Measurements from ENCODE around the gene ESPL1. TPM values are rescaled to one million over a fixed set of nuclear protein-coding genes. Genes with fewer than 3 reads are reported as not detected.

ESPL1 gene
- total RNA-seq (2021; ENCODE audit: unreplicated experiment) (54.6 TPM), Bru-seq, nascent RNA (percentile 73 among the genes with signal in this experiment), BruChase-seq, experiment 1, labeled RNA remaining after a 2-hour chase (percentile 82 among the genes with signal in this experiment), BruChase-seq, experiment 2, labeled RNA remaining after a 6-hour chase (percentile 82 among the genes with signal in this experiment)
- 13.7 TPM for polyA plus RNA-seq (2012; ENCODE audit: insufficient read length)
- long read RNA-seq, full-length matches to known transcripts, result 4 of 56 reads
- long read RNA-seq, partial matches to known transcripts, result 41 of 56 reads
- long read RNA-seq, other reads (novel, unspliced or antisense), result 11 of 56 reads

DNA sequence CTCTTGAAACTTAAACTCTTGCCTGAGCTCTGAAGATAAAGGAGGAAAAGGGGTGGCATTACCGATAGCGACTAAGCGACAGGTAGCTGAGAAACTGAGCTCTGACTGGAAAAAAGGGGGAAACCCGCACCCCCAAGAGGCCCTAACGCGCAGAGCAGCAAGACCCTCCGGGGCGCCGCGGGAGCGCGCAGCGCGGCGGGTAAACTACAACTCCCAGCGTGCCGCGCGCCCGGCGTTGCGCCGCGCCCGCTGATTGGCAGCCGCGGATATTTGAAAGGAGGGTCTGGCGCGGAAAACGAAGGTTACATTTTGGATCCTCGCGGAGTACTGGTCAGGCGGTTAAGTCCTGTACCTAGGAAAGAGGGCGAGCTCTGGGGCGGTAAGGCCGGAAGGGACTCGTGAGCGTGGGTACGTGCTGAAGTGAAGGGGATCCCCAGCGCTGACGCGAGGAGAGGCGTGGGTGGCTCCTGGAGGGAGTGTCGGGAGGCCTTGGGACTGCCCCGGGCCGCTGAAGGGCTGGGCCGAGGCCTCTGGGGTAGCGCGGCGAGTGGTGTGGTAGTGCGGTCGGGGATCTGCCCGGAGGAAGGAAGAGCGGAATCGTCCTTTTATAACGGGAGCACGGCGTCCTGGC, at the start of gene ESPL1:
Gene ESPL1, plus strand, starts transcription at position 301 of the 631 bp plus-strand sequence. CDS start 468 bp downstream, outside the sequence.
- peak within 1 kb of the TSS; percentile 86 for H3K27ac ChIP-seq (ENCODE audit: low read length)
- peak; percentile 95 for ATAC-seq
- TF ChIP-seq TCF7L2 (IDR thresholded peaks at IDR 0.05; ENCODE audit: low read depth, low read length) (no peak), SIN3A (IDR thresholded peaks at IDR 0.05; ENCODE audit: borderline replicate concordance, insufficient read depth, low read depth, low read length) (peak; percentile 98), POLR2AphosphoS5 (IDR thresholded peaks at IDR 0.05; ENCODE audit: low read depth, low read length) (peak; percentile 81), CTCF (IDR thresholded peaks at IDR 0.05) (no peak)
- TF ChIP-seq, protein P1, sequence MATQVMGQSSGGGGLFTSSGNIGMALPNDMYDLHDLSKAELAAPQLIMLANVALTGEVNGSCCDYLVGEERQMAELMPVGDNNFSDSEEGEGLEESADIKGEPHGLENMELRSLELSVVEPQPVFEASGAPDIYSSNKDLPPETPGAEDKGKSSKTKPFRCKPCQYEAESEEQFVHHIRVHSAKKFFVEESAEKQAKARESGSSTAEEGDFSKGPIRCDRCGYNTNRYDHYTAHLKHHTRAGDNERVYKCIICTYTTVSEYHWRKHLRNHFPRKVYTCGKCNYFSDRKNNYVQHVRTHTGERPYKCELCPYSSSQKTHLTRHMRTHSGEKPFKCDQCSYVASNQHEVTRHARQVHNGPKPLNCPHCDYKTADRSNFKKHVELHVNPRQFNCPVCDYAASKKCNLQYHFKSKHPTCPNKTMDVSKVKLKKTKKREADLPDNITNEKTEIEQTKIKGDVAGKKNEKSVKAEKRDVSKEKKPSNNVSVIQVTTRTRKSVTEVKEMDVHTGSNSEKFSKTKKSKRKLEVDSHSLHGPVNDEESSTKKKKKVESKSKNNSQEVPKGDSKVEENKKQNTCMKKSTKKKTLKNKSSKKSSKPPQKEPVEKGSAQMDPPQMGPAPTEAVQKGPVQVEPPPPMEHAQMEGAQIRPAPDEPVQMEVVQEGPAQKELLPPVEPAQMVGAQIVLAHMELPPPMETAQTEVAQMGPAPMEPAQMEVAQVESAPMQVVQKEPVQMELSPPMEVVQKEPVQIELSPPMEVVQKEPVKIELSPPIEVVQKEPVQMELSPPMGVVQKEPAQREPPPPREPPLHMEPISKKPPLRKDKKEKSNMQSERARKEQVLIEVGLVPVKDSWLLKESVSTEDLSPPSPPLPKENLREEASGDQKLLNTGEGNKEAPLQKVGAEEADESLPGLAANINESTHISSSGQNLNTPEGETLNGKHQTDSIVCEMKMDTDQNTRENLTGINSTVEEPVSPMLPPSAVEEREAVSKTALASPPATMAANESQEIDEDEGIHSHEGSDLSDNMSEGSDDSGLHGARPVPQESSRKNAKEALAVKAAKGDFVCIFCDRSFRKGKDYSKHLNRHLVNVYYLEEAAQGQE (IDR thresholded peaks at IDR 0.05; ENCODE audit: insufficient read depth in 1 of 2, low read depth in 2 of 2, low read length in 1 of 2), result no peak
- peak within 1 kb of the TSS; percentile 76 to 82 for H3K4me3 ChIP-seq (ENCODE audit: low read depth in 2 of 2, low read length in 2 of 2)
- ChIA-PET CTCF (interaction anchor here (0.6 to 1.7 kb wide), 5 partner anchors 17 to 561 kb away, joined by 3 to 7 read pairs (median 3); partner anchors contain the start of gene AAAS), POLR2A (interaction anchor here (0.5 to 0.9 kb wide), 4 partner anchors 42 to 463 kb away, joined by 3 to 8 read pairs (median 4); no protein-coding TSS in a partner anchor)
- H3K27me3 ChIP-seq (ENCODE audit: control insufficient read depth, insufficient read depth, low read length), result no peaks in the 10 kb centered on the region
- no peaks in the 10 kb centered on the region for H3K9me3 ChIP-seq (ENCODE audit: control insufficient read depth, insufficient read depth, low read depth, low read length)
- DNase-seq (ENCODE audit: low read depth, low spot score), result no peak
- BruUV-seq (replicated peaks), result no TSS peak
- H3K4me1 ChIP-seq (ENCODE audit: control insufficient read depth, insufficient read depth, low read length), result peaks cover 20% of the 10 kb centered on the region
- intact Hi-C loops (cut with micrococcal nuclease; ENCODE audit: unreplicated experiment) (no loop called here), in situ Hi-C loops (cut with HindIII; ENCODE audit: low pct_unique_long_range_greater_than_20kb, low sequenced_read_pairs) (no loop called here)
- no peaks in the 10 kb centered on the region; the same call in none of the 2 replicates for H3K36me3 ChIP-seq (ENCODE audit: control insufficient read depth, insufficient read depth, low read length)

- Histone ChIP-seq H3K27me3 (ENCODE audit: control insufficient read depth, insufficient read depth, low read length) (no peaks in the 10 kb centered on the region), H3K36me3 (ENCODE audit: control insufficient read depth, insufficient read depth, low read length) (no peaks in the 10 kb centered on the region), H3K9me3 (ENCODE audit: control insufficient read depth, insufficient read depth, low read depth, low read length) (no peaks in the 10 kb centered on the region), H3K4me3 (ENCODE audit: low read depth in 2 of 2, low read length in 2 of 2) (peak overlapping the region; percentile 68 to 79), H3K27ac (ENCODE audit: low read length) (peak overlapping the region; percentile 84), H3K4me1 (ENCODE audit: control insufficient read depth, insufficient read depth, low read length) (peaks cover 52% of the 10 kb centered on the region)
- CTCF ChIA-PET, result interaction anchor here (0.6 kb wide), 2 partner anchors 46 to 105 kb away, joined by 3 to 4 read pairs; no protein-coding TSS in a partner anchor
- DNase-seq (ENCODE audit: low read depth, low spot score), result no peak
- POLR2A ChIA-PET, result no interaction called here
- intact Hi-C loops (cut with micrococcal nuclease; ENCODE audit: unreplicated experiment) (loop anchor here (5.0 kb wide), 1 partner anchor 34 kb away; a partner anchor contains a TSS), in situ Hi-C loops (cut with HindIII; ENCODE audit: low pct_unique_long_range_greater_than_20kb, low sequenced_read_pairs) (no loop called here)
- TF ChIP-seq, protein P1 (IDR thresholded peaks at IDR 0.05; ENCODE audit: insufficient read depth in 1 of 2, low read depth in 2 of 2, low read length in 1 of 2), result no peak
- no peak for TF ChIP-seq CTCF (IDR thresholded peaks at IDR 0.05)
- TF ChIP-seq TCF7L2 (IDR thresholded peaks at IDR 0.05; ENCODE audit: low read depth, low read length), result no peak
- BruUV-seq (replicated peaks), result no TSS peak
- no peak for ATAC-seq
Measured at GRCh38 chr12:53218551-53219291, 49.4 kb upstream of the ESPL1 start.

Data from Panc1 (cell line).